Uterus (tissue), 2 donors: ENCODE results near the gene PCDHB14.

Experiments used
- CTCF ChIP-seq, 4 experiments: fragments of 200-600 bp in 2 of 4; fragments of 450-650 bp in 2 of 4; sonication (generic) in 2 of 4; IDR thresholded peaks; one replicate each; pipeline ENCODE4 v1.5.1; 2016 to 2019; ENCODE audit warnings: antibody characterized with exemption in 4 of 4, mild to moderate bottlenecking in 2 of 4, moderate library complexity in 1 of 4
- POLR2A ChIP-seq, 2 donors: fragments of 450-650 bp; IDR thresholded peaks; one replicate each; pipeline ENCODE4 v1.6.1; 2016; ENCODE audit warnings: antibody characterized with exemption in 2 of 2, mild to moderate bottlenecking in 1 of 2, moderate library complexity in 1 of 2

- TF ChIP-seq CTCF (IDR thresholded peaks at IDR 0.05): peak; percentile 17 to 40 (median 32)
- no peak for TF ChIP-seq POLR2A (IDR thresholded peaks at IDR 0.05)
Observed at GRCh38 chr5:141182248-141182647, 40.9 kb upstream of the PCDHB14 start, which contains the start of gene PCDHB16.
